ENCODE results near the gene RFESD.

RFESD gene

GRCh38 chr5:95610546-95610945, 36.0 kb upstream of the RFESD start:
- TF ChIP-seq MYC (IDR thresholded peaks at IDR 0.05; ENCODE audit: low read depth, low read length) = no peak
- TF ChIP-seq POLR2A (IDR thresholded peaks at IDR 0.05; ENCODE audit: extremely low read depth, insufficient read length) = no peak
- no peak for TF ChIP-seq MAX (IDR thresholded peaks at IDR 0.05; ENCODE audit: low read depth, low read length)
- TF ChIP-seq CTCF (IDR thresholded peaks at IDR 0.05; ENCODE audit: low read depth, low read length) = no peak
- DNase-seq (ENCODE audit: low read depth) = no peak
- no peak overlapping the region for H3K4me3 ChIP-seq (ENCODE audit: low read depth, low read length)

DNA sequence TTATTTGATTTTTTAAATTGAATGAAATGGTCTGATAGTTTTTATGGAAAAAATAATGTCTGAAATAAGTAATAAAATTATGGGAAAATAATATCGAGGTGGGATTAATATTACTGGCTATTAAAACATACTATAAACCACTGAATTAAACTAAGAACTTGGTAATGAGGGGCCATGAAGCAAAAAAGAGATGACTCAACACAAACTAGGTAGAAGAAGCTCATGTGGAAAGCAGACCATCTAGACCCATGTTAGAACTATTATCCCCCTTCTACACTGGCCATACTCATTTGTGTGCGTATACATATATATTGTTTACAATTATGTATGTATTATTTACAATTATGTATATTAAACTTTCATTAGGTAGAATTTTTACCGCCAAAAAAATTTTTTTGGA, 35.2 kb upstream of the RFESD start:
- TF ChIP-seq MAX (IDR thresholded peaks at IDR 0.05; ENCODE audit: low read depth, low read length) (no peak), MYC (IDR thresholded peaks at IDR 0.05; ENCODE audit: low read depth, low read length) (no peak), POLR2A (IDR thresholded peaks at IDR 0.05; ENCODE audit: extremely low read depth, insufficient read length) (no peak), CTCF (IDR thresholded peaks at IDR 0.05; ENCODE audit: low read depth, low read length) (no peak)
- DNase-seq (ENCODE audit: low read depth) = no peak
- H3K4me3 ChIP-seq (ENCODE audit: low read depth, low read length) = no peak overlapping the region

GRCh38 chr5:95613514-95613913, 33.1 kb upstream of the RFESD start:
- H3K4me3 ChIP-seq (ENCODE audit: low read depth, low read length) = no peak overlapping the region
- TF ChIP-seq MYC (IDR thresholded peaks at IDR 0.05; ENCODE audit: low read depth, low read length) (no peak), MAX (IDR thresholded peaks at IDR 0.05; ENCODE audit: low read depth, low read length) (no peak), POLR2A (IDR thresholded peaks at IDR 0.05; ENCODE audit: extremely low read depth, insufficient read length) (no peak)
- no peak for DNase-seq (ENCODE audit: low read depth)

DNA sequence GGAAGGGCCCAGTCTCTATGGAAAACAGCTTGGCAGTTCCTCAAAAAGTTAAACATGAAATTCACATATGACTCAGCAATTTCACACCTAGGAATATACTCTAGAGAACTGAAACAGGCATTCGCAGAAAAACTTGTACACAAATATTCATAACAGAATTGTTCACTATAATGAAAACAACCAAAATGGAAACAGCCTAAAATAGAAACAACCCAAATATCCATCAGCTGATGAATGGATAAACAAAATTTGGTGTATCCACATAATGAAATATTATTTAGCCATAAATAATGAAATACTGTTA, 31.5 kb upstream of the RFESD start:
- no peak overlapping the region for H3K4me3 ChIP-seq (ENCODE audit: low read depth, low read length)
- no peak for DNase-seq (ENCODE audit: low read depth)
- no peak for TF ChIP-seq CTCF (IDR thresholded peaks at IDR 0.05; ENCODE audit: low read depth, low read length)
- no peak for TF ChIP-seq MYC (IDR thresholded peaks at IDR 0.05; ENCODE audit: low read depth, low read length)
- no peak for TF ChIP-seq POLR2A (IDR thresholded peaks at IDR 0.05; ENCODE audit: extremely low read depth, insufficient read length)
- TF ChIP-seq MAX (IDR thresholded peaks at IDR 0.05; ENCODE audit: low read depth, low read length) = no peak

- TF ChIP-seq MAX (IDR thresholded peaks at IDR 0.05; ENCODE audit: low read depth, low read length) = no peak
- no peak for TF ChIP-seq MYC (IDR thresholded peaks at IDR 0.05; ENCODE audit: low read depth, low read length)
- TF ChIP-seq CTCF (IDR thresholded peaks at IDR 0.05; ENCODE audit: low read depth, low read length) = no peak
- TF ChIP-seq POLR2A (IDR thresholded peaks at IDR 0.05; ENCODE audit: extremely low read depth, insufficient read length) = no peak
- DNase-seq (ENCODE audit: low read depth) = no peak
- no peak overlapping the region for H3K4me3 ChIP-seq (ENCODE audit: low read depth, low read length)
These were observed 29.5 kb upstream of the RFESD start for GRCh38 chr5:95617057-95617456.

DNA sequence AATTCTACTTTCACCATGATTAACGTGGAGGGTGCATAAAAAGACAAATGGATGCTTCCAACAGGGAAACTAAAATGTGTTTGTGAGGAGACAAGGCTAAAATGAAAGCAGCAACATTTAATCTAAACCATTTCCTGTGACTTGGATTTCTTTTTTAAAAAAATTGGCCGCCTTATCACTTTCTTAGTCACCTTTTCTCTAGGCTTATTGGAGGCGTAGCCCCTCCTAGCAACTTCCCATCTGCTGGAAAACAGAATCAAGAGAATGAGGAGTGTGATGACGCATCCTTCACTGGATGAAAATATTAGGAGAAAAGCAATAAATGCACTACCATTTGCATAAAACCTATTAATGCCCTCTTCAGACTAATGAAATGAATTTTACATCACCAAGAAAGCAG, 27.5 kb upstream of the RFESD start:
- no peak for DNase-seq (ENCODE audit: low read depth)
- TF ChIP-seq MAX (IDR thresholded peaks at IDR 0.05; ENCODE audit: low read depth, low read length) (no peak), MYC (IDR thresholded peaks at IDR 0.05; ENCODE audit: low read depth, low read length) (no peak), POLR2A (IDR thresholded peaks at IDR 0.05; ENCODE audit: extremely low read depth, insufficient read length) (no peak), CTCF (IDR thresholded peaks at IDR 0.05; ENCODE audit: low read depth, low read length) (no peak)
- no peak overlapping the region for H3K4me3 ChIP-seq (ENCODE audit: low read depth, low read length)
